RWPE1 (cell line): Measurements from ENCODE around the gene BRD4.
A peak's percentile ranks its signal among the peaks of the same experiment; 100 is the strongest.
"Not testable (repeated sequence)": the region's sequence is repeated elsewhere in the genome, so short reads cannot be mapped to it uniquely, and the experiment has no call there.

Experiments
- CTCF ChIA-PET: fragments of 350-600 bp; sonication (Branson Sonifier 250); formaldehyde crosslinking; extraction: SDS; loops from one replicate; lab custom pipeline; 2021; lab: Yijun Ruan, JAX
- POLR2A ChIA-PET: fragments of 400-600 bp; formaldehyde crosslinking; extraction: SDS; loops from one replicate; lab custom pipeline; 2020; ENCODE audit warnings: antibody characterized with exemption; ENCODE audit not compliant: low non-redundant PET; lab: Yijun Ruan, JAX
- DNase-seq: peaks from one replicate; pipeline ENCODE4 v3.0.0; 2012; ENCODE audit warnings: low spot score
- H3K27ac ChIP-seq: fragments of 450-650 bp; 2 replicates; pipeline ENCODE4 v1.5.1; 2017
- TF ChIP-seq, protein P1 (sequence below): fragments of 450-650 bp; conservative IDR thresholded peaks from 2 replicates; pipeline ENCODE4 v1.5.1; 2017; ENCODE audit warnings: low read depth, mild to moderate bottlenecking

The BRD4 gene

DNA sequence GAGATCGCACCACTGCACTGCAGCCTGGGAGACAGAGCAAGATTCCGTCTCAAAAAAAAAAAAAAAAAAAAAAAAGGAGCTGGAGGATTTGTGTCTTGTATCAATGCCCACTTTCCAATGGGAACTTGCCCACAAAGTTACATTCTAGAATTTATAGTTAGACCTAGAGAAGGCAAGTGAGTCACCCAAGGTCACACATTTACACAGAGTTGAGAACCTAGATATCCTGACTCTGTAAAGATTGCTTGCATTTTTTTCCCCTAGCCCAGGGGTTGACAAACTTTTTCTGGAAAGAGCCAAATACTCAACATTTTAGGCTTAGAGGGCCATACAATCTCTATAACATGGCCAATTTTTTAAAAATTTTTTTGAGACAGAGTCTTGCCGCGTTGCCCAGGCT lies 7.7 kb upstream of the BRD4 start:
- TF ChIP-seq, protein P1, sequence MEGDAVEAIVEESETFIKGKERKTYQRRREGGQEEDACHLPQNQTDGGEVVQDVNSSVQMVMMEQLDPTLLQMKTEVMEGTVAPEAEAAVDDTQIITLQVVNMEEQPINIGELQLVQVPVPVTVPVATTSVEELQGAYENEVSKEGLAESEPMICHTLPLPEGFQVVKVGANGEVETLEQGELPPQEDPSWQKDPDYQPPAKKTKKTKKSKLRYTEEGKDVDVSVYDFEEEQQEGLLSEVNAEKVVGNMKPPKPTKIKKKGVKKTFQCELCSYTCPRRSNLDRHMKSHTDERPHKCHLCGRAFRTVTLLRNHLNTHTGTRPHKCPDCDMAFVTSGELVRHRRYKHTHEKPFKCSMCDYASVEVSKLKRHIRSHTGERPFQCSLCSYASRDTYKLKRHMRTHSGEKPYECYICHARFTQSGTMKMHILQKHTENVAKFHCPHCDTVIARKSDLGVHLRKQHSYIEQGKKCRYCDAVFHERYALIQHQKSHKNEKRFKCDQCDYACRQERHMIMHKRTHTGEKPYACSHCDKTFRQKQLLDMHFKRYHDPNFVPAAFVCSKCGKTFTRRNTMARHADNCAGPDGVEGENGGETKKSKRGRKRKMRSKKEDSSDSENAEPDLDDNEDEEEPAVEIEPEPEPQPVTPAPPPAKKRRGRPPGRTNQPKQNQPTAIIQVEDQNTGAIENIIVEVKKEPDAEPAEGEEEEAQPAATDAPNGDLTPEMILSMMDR = no peak
- CTCF ChIA-PET = no interaction called here
- no peak for DNase-seq
- H3K27ac ChIP-seq = no peak overlapping the region; the same call in 1 of the 2 replicates
- POLR2A ChIA-PET = interaction anchor here (0.6 kb wide), 1 partner anchor 187 kb away, joined by 4 read pairs; no protein-coding TSS in a partner anchor

DNA sequence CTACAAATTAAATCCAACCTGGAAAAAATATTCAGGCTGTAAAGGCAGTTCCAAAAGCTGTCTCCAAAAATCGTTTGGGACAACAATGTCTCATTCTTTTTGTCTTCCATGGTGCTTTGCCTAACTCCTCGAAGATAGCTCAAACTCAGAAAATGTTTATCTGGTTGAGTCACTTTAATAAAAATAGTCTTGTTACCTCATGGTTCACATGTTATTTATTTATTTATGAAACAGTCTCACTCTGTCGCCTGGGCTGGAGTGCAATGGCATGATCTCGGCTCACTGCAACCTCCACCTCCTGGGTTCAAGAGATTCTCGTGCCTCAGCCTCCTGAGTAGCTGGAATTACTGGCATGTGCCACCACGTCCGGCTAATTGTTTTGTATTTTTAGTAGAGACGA lies 4.9 kb upstream of the BRD4 start:
- TF ChIP-seq, protein P1 = no peak
- no peak for DNase-seq
- ChIA-PET POLR2A (interaction anchor here (0.5 kb wide), 1 partner anchor 824 kb away, joined by 4 read pairs; no protein-coding TSS in a partner anchor), CTCF (no interaction called here)
- no peak overlapping the region for H3K27ac ChIP-seq

DNA sequence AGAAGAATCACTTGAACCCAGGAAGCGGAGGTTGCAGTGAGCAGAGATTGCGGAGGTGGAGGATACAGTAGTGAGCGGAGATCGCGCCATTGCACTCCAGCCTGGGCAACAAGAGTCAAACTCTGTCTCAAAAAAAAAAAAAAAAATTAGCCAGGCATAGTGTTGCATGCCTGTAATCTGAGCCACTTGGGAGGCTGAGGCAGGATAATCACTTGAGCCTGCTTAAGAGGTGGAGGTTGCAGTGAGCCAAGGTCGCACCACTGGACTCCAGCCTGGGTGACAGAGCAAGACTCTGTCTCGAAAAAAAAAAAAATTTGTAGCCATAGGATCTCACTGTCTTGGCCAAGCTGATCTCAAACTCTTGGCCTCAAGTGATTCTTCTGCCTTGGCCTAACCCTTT lies 3.7 kb upstream of the BRD4 start:
- CTCF ChIA-PET = interaction anchor here (0.7 kb wide), 1 partner anchor 84 kb away, joined by 6 read pairs; no protein-coding TSS in a partner anchor
- POLR2A ChIA-PET, DNase-seq: not testable (repeated sequence)
- H3K27ac ChIP-seq = peak overlapping the region; percentile 29

DNA sequence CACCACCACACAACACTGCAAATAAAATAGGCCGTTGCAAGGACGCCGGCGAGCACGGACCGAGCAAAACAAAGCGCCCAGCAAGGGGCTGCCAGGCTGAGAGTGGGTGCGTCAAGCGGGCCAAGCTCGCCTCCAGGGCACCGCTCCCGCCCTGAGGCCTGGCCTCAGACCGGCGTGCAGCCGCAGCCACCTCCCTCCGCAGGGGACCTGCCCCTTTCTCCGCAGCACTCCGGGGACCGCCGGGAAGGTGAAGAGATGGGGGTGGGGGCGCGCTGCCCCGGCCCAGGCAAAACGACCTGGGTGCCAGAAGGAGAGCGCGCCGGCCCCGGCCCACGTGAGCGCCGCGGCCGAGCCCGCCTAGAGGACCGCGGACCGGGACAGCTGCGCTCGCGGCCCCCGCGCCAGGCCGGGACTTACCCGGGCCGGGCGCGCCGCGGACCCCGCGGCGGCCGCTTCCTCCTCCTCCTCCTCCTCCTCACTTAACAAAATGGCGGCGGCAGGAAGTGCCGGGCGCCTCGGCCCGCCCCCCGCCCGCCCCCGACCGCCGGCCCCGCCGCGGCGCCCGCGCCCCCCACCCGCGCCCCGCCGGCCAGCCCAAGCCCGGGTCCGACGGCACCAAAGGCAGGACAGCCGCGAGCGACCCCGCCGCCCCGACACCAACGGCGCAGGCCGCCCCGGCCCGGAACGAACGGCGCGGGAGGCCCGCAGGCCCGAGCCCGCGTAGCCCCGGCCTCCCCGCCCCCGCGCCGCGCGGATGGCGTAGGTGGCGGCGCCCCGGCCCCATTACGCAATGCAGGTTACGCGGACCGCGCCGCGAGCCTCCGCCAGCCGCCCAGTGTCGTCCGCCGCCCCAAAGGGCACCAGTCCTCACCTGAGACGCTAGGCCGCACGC lies 674 bp downstream of the BRD4 start:
- ChIA-PET CTCF (interaction anchor here (0.5 kb wide), 1 partner anchor 9 kb away, joined by 6 read pairs; no protein-coding TSS in a partner anchor), POLR2A (no interaction called here)
- TF ChIP-seq, protein P1 = no peak
- H3K27ac ChIP-seq = peak overlapping the region; percentile 97
- peak; percentile 78 for DNase-seq

GRCh38 chr19:15330801-15331418 lies 1.4 kb downstream of the BRD4 start:
- peak; percentile 87 for DNase-seq
- ChIA-PET POLR2A (no interaction called here), CTCF (interaction anchor here (0.5 kb wide), 1 partner anchor 8 kb away, joined by 6 read pairs; no protein-coding TSS in a partner anchor)
- H3K27ac ChIP-seq = peak overlapping the region; percentile 97
- TF ChIP-seq, protein P1 = no peak

- TF ChIP-seq, protein P1 = no peak
- POLR2A ChIA-PET = no interaction called here
- CTCF ChIA-PET = no interaction called here
- DNase-seq = no peak
- no peak overlapping the region for H3K27ac ChIP-seq
Measured at GRCh38 chr19:15328312-15328711, 4.0 kb downstream of the BRD4 start.
